HEK293 (cell line): Measurements from ENCODE around the gene SKP2.
A peak's percentile ranks its signal among the peaks of the same experiment; 100 is the strongest.

Source experiments
- CTCF ChIP-seq: fragments of 450-650 bp; formaldehyde crosslinking; IDR thresholded peaks from 2 replicates; pipeline ENCODE4 v1.5.1; 2016; ENCODE audit warnings: missing biosample characterization, missing genetic modification characterization
- GLI4 ChIP-seq: fragments of 450-650 bp; formaldehyde crosslinking; IDR thresholded peaks from 2 replicates; pipeline ENCODE4 v1.5.1; 2016; ENCODE audit warnings: missing biosample characterization, missing genetic modification characterization
- GLIS1 ChIP-seq: fragments of 450-650 bp; formaldehyde crosslinking; IDR thresholded peaks from 2 replicates; pipeline ENCODE4 v1.5.1; 2016; ENCODE audit warnings: missing biosample characterization, missing genetic modification characterization
- HIC1 ChIP-seq: fragments of 450-650 bp; formaldehyde crosslinking; IDR thresholded peaks from 2 replicates; pipeline ENCODE4 v1.5.1; 2016; ENCODE audit warnings: missing biosample characterization, missing genetic modification characterization
- HOXD13 ChIP-seq: sonication (generic); formaldehyde crosslinking; IDR thresholded peaks from 2 replicates; pipeline ENCODE4 v1.8.0; 2022; ENCODE audit warnings: missing genetic modification reagents, borderline replicate concordance
- KLF7 ChIP-seq: fragments of 450-650 bp; formaldehyde crosslinking; IDR thresholded peaks from 2 replicates; pipeline ENCODE4 v1.5.1; 2016; ENCODE audit warnings: missing biosample characterization, missing genetic modification characterization, borderline replicate concordance
- PRDM1 ChIP-seq: fragments of 450-650 bp; formaldehyde crosslinking; IDR thresholded peaks from 2 replicates; pipeline ENCODE4; 2016; ENCODE audit warnings: missing biosample characterization, missing genetic modification characterization
- RBAK ChIP-seq: fragments of 450-650 bp; formaldehyde crosslinking; IDR thresholded peaks from 2 replicates; pipeline ENCODE4 v1.5.1; 2016; ENCODE audit warnings: missing biosample characterization, missing genetic modification characterization
- SCRT1 ChIP-seq: fragments of 450-650 bp; formaldehyde crosslinking; IDR thresholded peaks from 2 replicates; pipeline ENCODE4 v1.5.1; 2016; ENCODE audit warnings: missing biosample characterization, missing genetic modification characterization, borderline replicate concordance
- SP3 ChIP-seq: fragments of 450-650 bp; formaldehyde crosslinking; IDR thresholded peaks from 2 replicates; pipeline ENCODE4 v1.5.1; 2016; ENCODE audit warnings: missing biosample characterization, missing genetic modification characterization
- ZBTB1 ChIP-seq: fragments of 450-650 bp; formaldehyde crosslinking; IDR thresholded peaks from 2 replicates; pipeline ENCODE4 v1.5.1; 2016; ENCODE audit warnings: missing biosample characterization, missing genetic modification characterization
- ZNF202 ChIP-seq: fragments of 450-650 bp; formaldehyde crosslinking; IDR thresholded peaks from 2 replicates; pipeline ENCODE4 v1.5.1; 2016; ENCODE audit warnings: missing biosample characterization, missing genetic modification characterization, borderline replicate concordance
- ZNF24 ChIP-seq: fragments of 450-650 bp; formaldehyde crosslinking; IDR thresholded peaks from 2 replicates; pipeline ENCODE4 v1.5.1; 2016; ENCODE audit warnings: missing biosample characterization, missing genetic modification characterization
- ZNF248 ChIP-seq: fragments of 450-650 bp; formaldehyde crosslinking; IDR thresholded peaks from 2 replicates; pipeline ENCODE4 v1.5.1; 2017; ENCODE audit warnings: missing biosample characterization, missing genetic modification characterization
- ZNF514 ChIP-seq: fragments of 450-650 bp; formaldehyde crosslinking; IDR thresholded peaks from 2 replicates; pipeline ENCODE4 v1.5.1; 2016; ENCODE audit warnings: missing biosample characterization, missing genetic modification characterization
- ZNF623 ChIP-seq: fragments of 450-650 bp; formaldehyde crosslinking; IDR thresholded peaks from 2 replicates; pipeline ENCODE4 v1.5.1; 2016; ENCODE audit warnings: missing biosample characterization, missing genetic modification characterization
- ZNF670 ChIP-seq: fragments of 450-650 bp; formaldehyde crosslinking; IDR thresholded peaks from 2 replicates; pipeline ENCODE4 v1.5.1; 2016; ENCODE audit warnings: missing biosample characterization, missing genetic modification characterization, low read depth
- ZNF701 ChIP-seq: fragments of 450-650 bp; formaldehyde crosslinking; IDR thresholded peaks from 2 replicates; pipeline ENCODE4 v1.5.1; 2016; ENCODE audit warnings: missing biosample characterization, missing genetic modification characterization
- ZNF76 ChIP-seq: fragments of 450-650 bp; formaldehyde crosslinking; IDR thresholded peaks from 2 replicates; pipeline ENCODE4; 2016; ENCODE audit warnings: low read depth, missing biosample characterization, missing genetic modification characterization, borderline replicate concordance
- ZNF777 ChIP-seq: fragments of 450-650 bp; formaldehyde crosslinking; IDR thresholded peaks from 2 replicates; pipeline ENCODE4 v1.5.1; 2017; ENCODE audit warnings: missing biosample characterization, missing genetic modification characterization, borderline replicate concordance
- ZSCAN16 ChIP-seq: fragments of 450-650 bp; formaldehyde crosslinking; IDR thresholded peaks from 2 replicates; pipeline ENCODE4 v1.5.1; 2016; ENCODE audit warnings: missing biosample characterization, missing genetic modification characterization
- TF ChIP-seq, protein P1 (sequence below): fragments of 450-650 bp; formaldehyde crosslinking; IDR thresholded peaks from 2 replicates; pipeline ENCODE4 v1.5.1; 2016; ENCODE audit warnings: missing biosample characterization, missing genetic modification characterization
- TF ChIP-seq, protein P2 (sequence below): fragments of 450-650 bp; formaldehyde crosslinking; IDR thresholded peaks from 2 replicates; pipeline ENCODE4 v1.5.1; 2016; ENCODE audit warnings: missing biosample characterization, missing genetic modification characterization
- TF ChIP-seq, protein P3 (sequence below): fragments of 450-650 bp; IDR thresholded peaks from 2 replicates; pipeline ENCODE4 v1.5.1; 2018; ENCODE audit warnings: missing biosample characterization, mild to moderate bottlenecking, missing genetic modification characterization
- TF ChIP-seq, protein P4 (sequence below): fragments of 450-650 bp; formaldehyde crosslinking; IDR thresholded peaks from 2 replicates; pipeline ENCODE4 v1.5.0; 2017; ENCODE audit warnings: missing biosample characterization, missing genetic modification characterization, borderline replicate concordance

The SKP2 gene

DNA sequence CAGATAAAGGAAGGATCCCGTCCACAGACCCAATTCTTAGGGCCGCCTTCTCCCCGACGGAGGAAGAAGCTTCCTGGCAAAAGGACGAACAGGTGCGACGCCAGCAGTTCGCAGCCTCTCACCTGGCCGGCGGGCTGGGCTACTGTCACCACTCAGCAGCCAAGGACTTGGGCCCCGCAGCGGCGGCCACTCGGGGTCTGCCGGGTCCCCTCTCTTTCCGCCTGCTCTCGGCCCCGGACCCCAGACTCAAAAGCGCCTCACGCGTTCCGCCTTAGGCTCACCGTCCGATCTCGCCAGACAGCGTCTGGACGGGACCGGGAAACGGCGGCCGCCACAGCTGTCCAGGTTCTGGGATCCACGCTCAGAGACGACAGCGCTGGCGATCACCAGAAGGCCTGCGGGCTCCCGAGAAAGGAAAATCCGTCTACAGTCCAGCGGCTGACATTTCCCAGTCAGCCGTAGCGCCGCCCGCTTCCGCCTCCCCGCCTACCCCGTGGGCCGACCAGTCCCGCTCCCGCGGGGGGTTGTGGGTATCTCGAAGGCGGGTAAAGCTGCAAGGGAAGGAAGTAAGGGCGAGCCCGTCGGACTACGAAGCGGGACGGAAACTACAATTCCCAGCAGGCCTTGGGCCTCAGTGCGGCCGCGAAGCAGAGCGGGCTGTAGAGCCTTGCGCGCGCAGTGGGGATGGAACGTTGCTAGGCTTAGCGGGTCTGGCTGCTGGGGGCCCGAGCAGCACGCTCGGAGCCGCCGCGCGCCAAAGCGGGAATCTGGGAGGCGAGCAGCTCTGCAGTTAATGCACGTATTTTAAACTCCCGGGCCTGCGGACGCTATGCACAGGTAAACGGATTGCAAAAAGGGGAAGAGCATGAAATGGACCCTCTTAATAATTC, at the start of gene SKP2, which contains the start of gene LMBRD2 (continued):
- TF ChIP-seq CTCF (tag by site-specific recombination), result peak; percentile 44; the same call in 1 of the 2 replicates
- TF ChIP-seq, protein P1, sequence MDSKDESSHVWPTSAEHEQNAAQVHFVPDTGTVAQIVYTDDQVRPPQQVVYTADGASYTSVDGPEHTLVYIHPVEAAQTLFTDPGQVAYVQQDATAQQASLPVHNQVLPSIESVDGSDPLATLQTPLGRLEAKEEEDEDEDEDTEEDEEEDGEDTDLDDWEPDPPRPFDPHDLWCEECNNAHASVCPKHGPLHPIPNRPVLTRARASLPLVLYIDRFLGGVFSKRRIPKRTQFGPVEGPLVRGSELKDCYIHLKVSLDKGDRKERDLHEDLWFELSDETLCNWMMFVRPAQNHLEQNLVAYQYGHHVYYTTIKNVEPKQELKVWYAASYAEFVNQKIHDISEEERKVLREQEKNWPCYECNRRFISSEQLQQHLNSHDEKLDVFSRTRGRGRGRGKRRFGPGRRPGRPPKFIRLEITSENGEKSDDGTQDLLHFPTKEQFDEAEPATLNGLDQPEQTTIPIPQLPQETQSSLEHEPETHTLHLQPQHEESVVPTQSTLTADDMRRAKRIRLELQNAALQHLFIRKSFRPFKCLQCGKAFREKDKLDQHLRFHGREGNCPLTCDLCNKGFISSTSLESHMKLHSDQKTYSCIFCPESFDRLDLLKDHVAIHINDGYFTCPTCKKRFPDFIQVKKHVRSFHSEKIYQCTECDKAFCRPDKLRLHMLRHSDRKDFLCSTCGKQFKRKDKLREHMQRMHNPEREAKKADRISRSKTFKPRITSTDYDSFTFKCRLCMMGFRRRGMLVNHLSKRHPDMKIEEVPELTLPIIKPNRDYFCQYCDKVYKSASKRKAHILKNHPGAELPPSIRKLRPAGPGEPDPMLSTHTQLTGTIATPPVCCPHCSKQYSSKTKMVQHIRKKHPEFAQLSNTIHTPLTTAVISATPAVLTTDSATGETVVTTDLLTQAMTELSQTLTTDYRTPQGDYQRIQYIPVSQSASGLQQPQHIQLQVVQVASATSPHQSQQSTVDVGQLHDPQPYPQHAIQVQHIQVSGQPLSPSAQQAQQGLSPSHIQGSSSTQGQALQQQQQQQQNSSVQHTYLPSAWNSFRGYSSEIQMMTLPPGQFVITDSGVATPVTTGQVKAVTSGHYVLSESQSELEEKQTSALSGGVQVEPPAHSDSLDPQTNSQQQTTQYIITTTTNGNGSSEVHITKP (tag by site-specific recombination), result peak; percentile 69
- TF ChIP-seq SCRT1 (tag by site-specific recombination), result peak; percentile 61; the same call in 1 of the 2 replicates
- TF ChIP-seq ZNF777 (tag by site-specific recombination), result no peak; the same call in 1 of the 2 replicates
- TF ChIP-seq HIC1 (tag by site-specific recombination), result peak; percentile 73; the same call in 1 of the 2 replicates
- TF ChIP-seq ZBTB1 (tag by site-specific recombination), result no peak
- peak; percentile 39; the same call in 1 of the 2 replicates for TF ChIP-seq ZSCAN16 (tag by site-specific recombination)
- no peak for TF ChIP-seq ZNF701 (tag by site-specific recombination)
- TF ChIP-seq SP3 (tag by site-specific recombination), result peak; percentile 97
- no peak; the same call in 1 of the 2 replicates for TF ChIP-seq KLF7 (tag by site-specific recombination)
- TF ChIP-seq, protein P2, sequence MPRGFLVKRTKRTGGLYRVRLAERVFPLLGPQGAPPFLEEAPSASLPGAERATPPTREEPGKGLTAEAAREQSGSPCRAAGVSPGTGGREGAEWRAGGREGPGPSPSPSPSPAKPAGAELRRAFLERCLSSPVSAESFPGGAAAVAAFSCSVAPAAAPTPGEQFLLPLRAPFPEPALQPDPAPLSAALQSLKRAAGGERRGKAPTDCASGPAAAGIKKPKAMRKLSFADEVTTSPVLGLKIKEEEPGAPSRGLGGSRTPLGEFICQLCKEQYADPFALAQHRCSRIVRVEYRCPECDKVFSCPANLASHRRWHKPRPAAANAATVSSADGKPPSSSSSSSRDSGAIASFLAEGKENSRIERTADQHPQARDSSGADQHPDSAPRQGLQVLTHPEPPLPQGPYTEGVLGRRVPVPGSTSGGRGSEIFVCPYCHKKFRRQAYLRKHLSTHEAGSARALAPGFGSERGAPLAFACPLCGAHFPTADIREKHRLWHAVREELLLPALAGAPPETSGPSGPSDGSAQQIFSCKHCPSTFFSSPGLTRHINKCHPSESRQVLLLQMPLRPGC (tag by site-specific recombination), result no peak
- TF ChIP-seq PRDM1, result no peak
- peak; percentile 27; the same call in 1 of the 2 replicates for TF ChIP-seq ZNF623 (tag by site-specific recombination)
- TF ChIP-seq, protein P3, sequence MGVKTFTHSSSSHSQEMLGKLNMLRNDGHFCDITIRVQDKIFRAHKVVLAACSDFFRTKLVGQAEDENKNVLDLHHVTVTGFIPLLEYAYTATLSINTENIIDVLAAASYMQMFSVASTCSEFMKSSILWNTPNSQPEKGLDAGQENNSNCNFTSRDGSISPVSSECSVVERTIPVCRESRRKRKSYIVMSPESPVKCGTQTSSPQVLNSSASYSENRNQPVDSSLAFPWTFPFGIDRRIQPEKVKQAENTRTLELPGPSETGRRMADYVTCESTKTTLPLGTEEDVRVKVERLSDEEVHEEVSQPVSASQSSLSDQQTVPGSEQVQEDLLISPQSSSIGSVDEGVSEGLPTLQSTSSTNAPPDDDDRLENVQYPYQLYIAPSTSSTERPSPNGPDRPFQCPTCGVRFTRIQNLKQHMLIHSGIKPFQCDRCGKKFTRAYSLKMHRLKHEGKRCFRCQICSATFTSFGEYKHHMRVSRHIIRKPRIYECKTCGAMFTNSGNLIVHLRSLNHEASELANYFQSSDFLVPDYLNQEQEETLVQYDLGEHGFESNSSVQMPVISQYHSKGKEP (tag by site-specific recombination), result no peak; the same call in 1 of the 2 replicates
- TF ChIP-seq ZNF670, result no peak
- TF ChIP-seq GLI4 (tag by site-specific recombination), result no peak
- peak; percentile 100 for TF ChIP-seq ZNF76
- TF ChIP-seq, protein P4, sequence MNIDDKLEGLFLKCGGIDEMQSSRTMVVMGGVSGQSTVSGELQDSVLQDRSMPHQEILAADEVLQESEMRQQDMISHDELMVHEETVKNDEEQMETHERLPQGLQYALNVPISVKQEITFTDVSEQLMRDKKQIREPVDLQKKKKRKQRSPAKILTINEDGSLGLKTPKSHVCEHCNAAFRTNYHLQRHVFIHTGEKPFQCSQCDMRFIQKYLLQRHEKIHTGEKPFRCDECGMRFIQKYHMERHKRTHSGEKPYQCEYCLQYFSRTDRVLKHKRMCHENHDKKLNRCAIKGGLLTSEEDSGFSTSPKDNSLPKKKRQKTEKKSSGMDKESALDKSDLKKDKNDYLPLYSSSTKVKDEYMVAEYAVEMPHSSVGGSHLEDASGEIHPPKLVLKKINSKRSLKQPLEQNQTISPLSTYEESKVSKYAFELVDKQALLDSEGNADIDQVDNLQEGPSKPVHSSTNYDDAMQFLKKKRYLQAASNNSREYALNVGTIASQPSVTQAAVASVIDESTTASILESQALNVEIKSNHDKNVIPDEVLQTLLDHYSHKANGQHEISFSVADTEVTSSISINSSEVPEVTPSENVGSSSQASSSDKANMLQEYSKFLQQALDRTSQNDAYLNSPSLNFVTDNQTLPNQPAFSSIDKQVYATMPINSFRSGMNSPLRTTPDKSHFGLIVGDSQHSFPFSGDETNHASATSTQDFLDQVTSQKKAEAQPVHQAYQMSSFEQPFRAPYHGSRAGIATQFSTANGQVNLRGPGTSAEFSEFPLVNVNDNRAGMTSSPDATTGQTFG (tag by site-specific recombination), result no peak
- TF ChIP-seq ZNF248 (tag by site-specific recombination), result no peak
- no peak for TF ChIP-seq ZNF514 (tag by site-specific recombination)
- TF ChIP-seq ZNF24 (tag by site-specific recombination), result peak; percentile 80; the same call in 1 of the 2 replicates
- no peak for TF ChIP-seq ZNF202
- TF ChIP-seq RBAK (tag by site-specific recombination), result no peak
- TF ChIP-seq HOXD13 (CRISPR knock-in tag), result no peak; the same call in 1 of the 2 replicates
- TF ChIP-seq GLIS1, result peak; percentile 88
- TF ChIP-seq, all 188 proteins: peak for 57
